ENCODE data around the gene ZNF722.
"Not testable (repeated sequence)": the region's sequence is repeated elsewhere in the genome, so short reads cannot be mapped to it uniquely, and the experiment has no call there.

ZNF722 gene

GRCh38 chr7:63998549-63998948 lies at the start of gene ZNF722:
Gene ZNF722 (plus strand): TSS chr7:63998849. CDS start chr7:63998962, 113 bp downstream.
- DNase-seq (ENCODE audit: low read depth): no peak

GRCh38 chr7:63953181-63953580 lies 45.5 kb upstream of the ZNF722 start:
- no peak for DNase-seq (ENCODE audit: low read depth)

GRCh38 chr7:63968629-63969028 lies 30.0 kb upstream of the ZNF722 start:
- DNase-seq (ENCODE audit: low read depth): no peak

GRCh38 chr7:64015496-64015895 lies 16.8 kb downstream of the ZNF722 start:
- DNase-seq (ENCODE audit: low read depth): not testable (repeated sequence)

GRCh38 chr7:64035388-64035787 lies 36.7 kb downstream of the ZNF722 start:
- DNase-seq (ENCODE audit: low read depth): no peak

GRCh38 chr7:64037095-64037494 lies 38.4 kb downstream of the ZNF722 start:
- DNase-seq (ENCODE audit: low read depth): no peak

- DNase-seq (ENCODE audit: low read depth): peak; percentile 1
Measured at GRCh38 chr7:64045301-64046040, 46.8 kb downstream of the ZNF722 start, which contains the start of gene ZNF727. Gene ZNF727 (plus strand): TSS chr7:64045434. CDS start chr7:64045622, 188 bp downstream.

GRCh38 chr7:64046041-64046389 lies 47.4 kb downstream of the ZNF722 start:
- no peak for DNase-seq (ENCODE audit: low read depth)
